ENCODE measurements around the gene ZNF70.

GRCh38 chr22:23745791-23746190, 5.1 kb downstream of the ZNF70 start:
- TF ChIP-seq CTCF (IDR thresholded peaks at IDR 0.05; ENCODE audit: low read length) (no peak), EZH2 (IDR thresholded peaks at IDR 0.05; ENCODE audit: borderline replicate concordance, low read length) (no peak)
